T-helper 1 cell treated with Interleukin-12 subunit alpha and Interleukin-12 subunit beta and Interleukin-4 antibody, amounts not matched to agents 30 μg/mL and 1 μg/mL, for 36 hours (primary cell): ENCODE measurements around the gene ELMO3.

Experiments used
- H3K27ac Mint-ChIP-seq: one replicate; pipeline ENCODE4 v1.8.0; 2021; ENCODE audit warnings: mild to moderate bottlenecking, mixed read lengths
- H3K27me3 Mint-ChIP-seq: one replicate; pipeline ENCODE4 v1.8.0; 2021; ENCODE audit warnings: low read depth, mixed read lengths
- H3K36me3 Mint-ChIP-seq: one replicate; pipeline ENCODE4 v1.8.0; 2021; ENCODE audit warnings: low read depth, mixed read lengths
- H3K4me1 Mint-ChIP-seq: one replicate; pipeline ENCODE4 v1.8.0; 2021; ENCODE audit warnings: low read depth, mixed read lengths
- H3K4me3 Mint-ChIP-seq: one replicate; pipeline ENCODE4 v1.8.0; 2021; ENCODE audit warnings: mild to moderate bottlenecking, moderate library complexity, mixed read lengths
- H3K9me3 Mint-ChIP-seq: one replicate; pipeline ENCODE4 v1.8.0; 2021; ENCODE audit warnings: mixed read lengths

ELMO3 gene

GRCh38 chr16:67192781-67193361 lies 6.1 kb upstream of the ELMO3 start:
- Mint-ChIP-seq H3K27me3 (no peaks in the 10 kb centered on the region), H3K4me1 (peaks cover 29% of the 10 kb centered on the region), H3K4me3 (peak overlapping the region; percentile 89), H3K9me3 (no peaks in the 10 kb centered on the region), H3K36me3 (peaks cover 33% of the 10 kb centered on the region), H3K27ac (peak overlapping the region; percentile 82)

- Mint-ChIP-seq H3K9me3 (no peaks in the 10 kb centered on the region), H3K27me3 (no peaks in the 10 kb centered on the region), H3K27ac (peak overlapping the region; percentile 59), H3K4me1 (peaks cover 29% of the 10 kb centered on the region), H3K36me3 (peaks cover 38% of the 10 kb centered on the region), H3K4me3 (peak overlapping the region; percentile 89)
These were observed 5.4 kb upstream of the ELMO3 start for GRCh38 chr16:67193536-67193935.

- Mint-ChIP-seq H3K27me3 (no peaks in the 10 kb centered on the region), H3K36me3 (peaks cover 38% of the 10 kb centered on the region), H3K4me3 (peak overlapping the region; percentile 89), H3K27ac (peak overlapping the region; percentile 59), H3K4me1 (peaks cover 29% of the 10 kb centered on the region), H3K9me3 (no peaks in the 10 kb centered on the region)
These were observed 4.7 kb upstream of the ELMO3 start for GRCh38 chr16:67194260-67194659.

- peaks cover 40% of the 10 kb centered on the region for H3K36me3 Mint-ChIP-seq
- H3K4me1 Mint-ChIP-seq, result peaks cover 29% of the 10 kb centered on the region
- no peaks in the 10 kb centered on the region for H3K27me3 Mint-ChIP-seq
- H3K4me3 Mint-ChIP-seq, result no peak overlapping the region
- no peak overlapping the region for H3K27ac Mint-ChIP-seq
- no peaks in the 10 kb centered on the region for H3K9me3 Mint-ChIP-seq
These were observed 3.3 kb upstream of the ELMO3 start for GRCh38 chr16:67195676-67196075.

- peaks cover 23% of the 10 kb centered on the region for H3K4me1 Mint-ChIP-seq
- H3K9me3 Mint-ChIP-seq, result no peaks in the 10 kb centered on the region
- peaks cover 40% of the 10 kb centered on the region for H3K36me3 Mint-ChIP-seq
- H3K4me3 Mint-ChIP-seq, result no peak overlapping the region
- H3K27me3 Mint-ChIP-seq, result no peaks in the 10 kb centered on the region
- no peak overlapping the region for H3K27ac Mint-ChIP-seq
These were observed 2.0 kb upstream of the ELMO3 start for GRCh38 chr16:67196881-67197280.

- Mint-ChIP-seq H3K4me1 (peaks cover 20% of the 10 kb centered on the region), H3K27ac (no peak overlapping the region), H3K4me3 (no peak overlapping the region), H3K9me3 (no peaks in the 10 kb centered on the region), H3K36me3 (peaks cover 38% of the 10 kb centered on the region), H3K27me3 (no peaks in the 10 kb centered on the region)
These were observed 1.2 kb upstream of the ELMO3 start for GRCh38 chr16:67197704-67198103.

GRCh38 chr16:67198238-67198734 lies 645 bp upstream of the ELMO3 start:
- Mint-ChIP-seq H3K9me3 (no peaks in the 10 kb centered on the region), H3K27ac (no peak overlapping the region), H3K27me3 (no peaks in the 10 kb centered on the region), H3K4me1 (peaks cover 17% of the 10 kb centered on the region), H3K4me3 (no peak overlapping the region), H3K36me3 (peaks cover 36% of the 10 kb centered on the region)

- no peak overlapping the region for H3K4me3 Mint-ChIP-seq
These were observed 872 bp downstream of the ELMO3 start for GRCh38 chr16:67199808-67200198.

GRCh38 chr16:67200491-67200890 lies 1.6 kb downstream of the ELMO3 start:
- peaks cover 20% of the 10 kb centered on the region for H3K36me3 Mint-ChIP-seq

More at GRCh38 chr16:67199808-67200198, 872 bp downstream of the ELMO3 start:
- no peak overlapping the region for H3K27ac Mint-ChIP-seq
- H3K4me1 Mint-ChIP-seq, result peaks cover 8% of the 10 kb centered on the region
- H3K27me3 Mint-ChIP-seq, result no peaks in the 10 kb centered on the region
- H3K36me3 Mint-ChIP-seq, result peaks cover 27% of the 10 kb centered on the region
- H3K9me3 Mint-ChIP-seq, result no peaks in the 10 kb centered on the region

GRCh38 chr16:67201411-67202345 lies 2.7 kb downstream of the ELMO3 start:
- H3K27me3 Mint-ChIP-seq, result no peaks in the 10 kb centered on the region

More at GRCh38 chr16:67200491-67200890, 1.6 kb downstream of the ELMO3 start:
- H3K27ac Mint-ChIP-seq, result no peak overlapping the region
- peaks cover 8% of the 10 kb centered on the region for H3K4me1 Mint-ChIP-seq
- H3K27me3 Mint-ChIP-seq, result no peaks in the 10 kb centered on the region
- no peaks in the 10 kb centered on the region for H3K9me3 Mint-ChIP-seq
- no peak overlapping the region for H3K4me3 Mint-ChIP-seq

GRCh38 chr16:67202426-67202825 lies 3.5 kb downstream of the ELMO3 start:
- Mint-ChIP-seq H3K27me3 (no peaks in the 10 kb centered on the region), H3K36me3 (peaks cover 10% of the 10 kb centered on the region), H3K9me3 (no peaks in the 10 kb centered on the region), H3K27ac (no peak overlapping the region), H3K4me1 (no peaks in the 10 kb centered on the region), H3K4me3 (no peak overlapping the region)

More at GRCh38 chr16:67201411-67202345, 2.7 kb downstream of the ELMO3 start:
- no peak overlapping the region for H3K27ac Mint-ChIP-seq
- no peak overlapping the region for H3K4me3 Mint-ChIP-seq
- peaks cover 10% of the 10 kb centered on the region for H3K36me3 Mint-ChIP-seq
- H3K9me3 Mint-ChIP-seq, result no peaks in the 10 kb centered on the region
- peaks cover 1% of the 10 kb centered on the region for H3K4me1 Mint-ChIP-seq

GRCh38 chr16:67202956-67203493 lies 4.1 kb downstream of the ELMO3 start:
- H3K4me3 Mint-ChIP-seq, result no peak overlapping the region
- H3K9me3 Mint-ChIP-seq, result no peaks in the 10 kb centered on the region
- no peaks in the 10 kb centered on the region for H3K27me3 Mint-ChIP-seq
- H3K4me1 Mint-ChIP-seq, result no peaks in the 10 kb centered on the region
- peaks cover 10% of the 10 kb centered on the region for H3K36me3 Mint-ChIP-seq
- H3K27ac Mint-ChIP-seq, result no peak overlapping the region

- H3K27ac Mint-ChIP-seq, result no peak overlapping the region
- H3K4me3 Mint-ChIP-seq, result no peak overlapping the region
- no peaks in the 10 kb centered on the region for H3K9me3 Mint-ChIP-seq
- H3K4me1 Mint-ChIP-seq, result no peaks in the 10 kb centered on the region
- no peaks in the 10 kb centered on the region for H3K27me3 Mint-ChIP-seq
- peaks cover 5% of the 10 kb centered on the region for H3K36me3 Mint-ChIP-seq
These were observed 5.1 kb downstream of the ELMO3 start for GRCh38 chr16:67204076-67204475.

- no peak overlapping the region for H3K4me3 Mint-ChIP-seq
- no peaks in the 10 kb centered on the region for H3K9me3 Mint-ChIP-seq
- peaks cover 3% of the 10 kb centered on the region for H3K36me3 Mint-ChIP-seq
- no peaks in the 10 kb centered on the region for H3K4me1 Mint-ChIP-seq
- no peak overlapping the region for H3K27ac Mint-ChIP-seq
- H3K27me3 Mint-ChIP-seq, result no peaks in the 10 kb centered on the region
These were observed 7.4 kb downstream of the ELMO3 start for GRCh38 chr16:67206129-67206837.
